IPS DF 4.7 (cell line): ENCODE measurements around the gene SMG7.
"Not testable (repeated sequence)": the region's sequence is repeated elsewhere in the genome, so short reads cannot be mapped to it uniquely, and the experiment has no call there.

Source experiments
- DNase-seq: peaks from one replicate; pipeline ENCODE4 v3.0.0-alpha.2; 2013; ENCODE audit warnings: low spot score; ENCODE audit errors: extremely low read depth

Gene SMG7

GRCh38 chr1:183472488-183473216 lies at the start of gene SMG7:
TSS of gene SMG7 (plus strand) at chr1:183472499. CDS start at chr1:183472621, 122 bp downstream.
- DNase-seq = no peak

- no peak for DNase-seq
Observed at GRCh38 chr1:183423541-183423940, 48.8 kb upstream of the SMG7 start.

GRCh38 chr1:183424691-183425090 lies 47.6 kb upstream of the SMG7 start:
- no peak for DNase-seq

- DNase-seq = not testable (repeated sequence)
Observed at GRCh38 chr1:183427591-183427990, 44.7 kb upstream of the SMG7 start.

GRCh38 chr1:183431840-183432547 lies 40.3 kb upstream of the SMG7 start:
- no peak for DNase-seq

- no peak for DNase-seq
Observed at GRCh38 chr1:183432548-183432875, 39.8 kb upstream of the SMG7 start.

GRCh38 chr1:183433703-183434102 lies 38.6 kb upstream of the SMG7 start:
- DNase-seq = no peak

GRCh38 chr1:183435497-183435896 lies 36.8 kb upstream of the SMG7 start:
- DNase-seq = no peak

- DNase-seq = no peak
Observed at GRCh38 chr1:183438060-183438459, 34.2 kb upstream of the SMG7 start.

- no peak for DNase-seq
Observed at GRCh38 chr1:183443011-183443410, 29.3 kb upstream of the SMG7 start.

- no peak for DNase-seq
Observed at GRCh38 chr1:183443466-183443865, 28.8 kb upstream of the SMG7 start.

- no peak for DNase-seq
Observed at GRCh38 chr1:183444243-183444642, 28.1 kb upstream of the SMG7 start.

- no peak for DNase-seq
Observed at GRCh38 chr1:183449223-183449770, 23.0 kb upstream of the SMG7 start.

- DNase-seq = no peak
Observed at GRCh38 chr1:183450093-183450492, 22.2 kb upstream of the SMG7 start.

GRCh38 chr1:183454377-183454776 lies 17.9 kb upstream of the SMG7 start:
- no peak for DNase-seq

GRCh38 chr1:183456826-183457225 lies 15.5 kb upstream of the SMG7 start:
- DNase-seq = no peak

- DNase-seq = no peak
Observed at GRCh38 chr1:183457449-183457848, 14.8 kb upstream of the SMG7 start.

GRCh38 chr1:183460596-183460995 lies 11.7 kb upstream of the SMG7 start:
- DNase-seq = no peak

- no peak for DNase-seq
Observed at GRCh38 chr1:183461350-183461749, 10.9 kb upstream of the SMG7 start.

GRCh38 chr1:183463566-183463965 lies 8.7 kb upstream of the SMG7 start:
- DNase-seq = no peak

- no peak for DNase-seq
Observed at GRCh38 chr1:183466781-183467180, 5.5 kb upstream of the SMG7 start.

- DNase-seq = no peak
Observed at GRCh38 chr1:183467687-183468086, 4.6 kb upstream of the SMG7 start.
